GM12878 (cell line): ENCODE results near the gene MCUB. TPM values are rescaled to one million over a fixed set of nuclear protein-coding genes. Genes with fewer than 3 reads are reported as not detected.

Experiments
- ATAC-seq: fragments of 200-7000 bp; cut with Tn5 transposase; 3 replicates; pipeline ENCODE4 v1.9.1; 2020; ENCODE audit warnings: mild to moderate bottlenecking, moderate library complexity
- BruUV-seq: library from RNA; stranded (reverse); fragments of 400-500 nt; replicated peaks from 2 replicates; lab custom pipeline; 2021; lab: Mats Ljungman, UMichigan
- CTCF ChIA-PET: fragments of 300-600 bp; sonication (Branson Sonifier 250); formaldehyde crosslinking; extraction: SDS; loops from one replicate; lab custom pipeline; 2021; ENCODE audit warnings: inconsistent platforms; lab: Yijun Ruan, JAX
- POLR2A ChIA-PET: fragments of 350-600 bp; formaldehyde crosslinking; extraction: SDS; loops from one replicate; lab custom pipeline; 2021; ENCODE audit warnings: inconsistent platforms; lab: Charles Lee
- RAD21 ChIA-PET: fragments of 300-600 bp; sonication (Branson Sonifier 250); formaldehyde crosslinking; loops from one replicate; lab custom pipeline; 2023; ENCODE audit warnings: antibody characterized with exemption; ENCODE audit not compliant: unreplicated experiment; lab: Charles Lee
- SMC1A ChIA-PET: fragments of 300-600 bp; sonication (Branson Sonifier 250); formaldehyde crosslinking; loops from one replicate; lab custom pipeline; 2023; ENCODE audit not compliant: unreplicated experiment, uncharacterized antibody; lab: Charles Lee
- DNase-seq: peaks from one replicate; pipeline ENCODE4 v3.0.0-alpha.2; 2011; ENCODE audit warnings: low read depth, low spot score
- FAIRE-seq: peaks from 3 replicates; lab custom pipeline; 2011; peaks lifted over from hg19 to GRCh38; lab: Jason Lieb, UNC
- H2AFZ ChIP-seq: 2 replicates; pipeline ENCODE4 v1.6.0; 2011; ENCODE audit warnings: low read depth, low read length, control low read depth; ENCODE audit not compliant: control insufficient read depth
- H3K27ac ChIP-seq: 2 replicates; pipeline ENCODE4 v1.5.1; 2011; ENCODE audit warnings: control low read depth; ENCODE audit not compliant: control insufficient read depth, insufficient read depth
- H3K27me3 ChIP-seq, 2 experiments: replicated peaks in 1 of 2; 2 replicates each; pipeline versions ENCODE4 v1.6.0 to v1.6.1; 2011; ENCODE audit warnings: low read length in 1 of 2; ENCODE audit not compliant: control insufficient read depth in 2 of 2, insufficient read depth in 2 of 2
- H3K36me3 ChIP-seq, 2 experiments: 2 replicates each; pipeline ENCODE4 v1.5.1; 2011; ENCODE audit warnings: low read length in 1 of 2; ENCODE audit not compliant: control insufficient read depth in 2 of 2, insufficient read depth in 2 of 2
- H3K4me1 ChIP-seq: 2 replicates; pipeline ENCODE4 v1.6.1; 2011; ENCODE audit warnings: mild to moderate bottlenecking, low read length, moderate library complexity, mixed read lengths; ENCODE audit not compliant: control insufficient read depth, insufficient read depth
- H3K4me2 ChIP-seq: 2 replicates; pipeline ENCODE4 v1.6.0; 2011; ENCODE audit warnings: control low read depth; ENCODE audit not compliant: control insufficient read depth, insufficient read depth
- H3K4me3 ChIP-seq: fragments of 200-600 bp; sonication (generic); 2 replicates; pipeline ENCODE4 v1.5.1; 2016
- H3K79me2 ChIP-seq: 2 replicates; pipeline ENCODE4 v1.6.0; 2011; ENCODE audit warnings: low read length; ENCODE audit not compliant: control insufficient read depth, insufficient read depth
- H3K9ac ChIP-seq: 2 replicates; pipeline ENCODE4 v1.8.0; 2011; ENCODE audit warnings: low read length, control low read depth, mixed read lengths; ENCODE audit not compliant: control insufficient read depth, insufficient read depth
- H3K9me3 ChIP-seq: replicated peaks from 3 replicates; pipeline ENCODE4 v1.5.1; 2011; ENCODE audit warnings: mild to moderate bottlenecking, low read length; ENCODE audit not compliant: control insufficient read depth, insufficient read depth
- H4K20me1 ChIP-seq: 2 replicates; pipeline ENCODE4 v1.6.0; 2011; ENCODE audit not compliant: control insufficient read depth, insufficient read depth
- BCL11A ChIP-seq: IDR thresholded peaks from 2 replicates; pipeline ENCODE4 v1.6.1; 2011; ENCODE audit warnings: low read depth, low read length
- BRCA1 ChIP-seq: IDR thresholded peaks from 2 replicates; pipeline ENCODE4 v1.6.1; 2011; ENCODE audit warnings: low read depth, low read length, improper control_type of control experiment
- LARP7 ChIP-seq: fragments of 450-650 bp; IDR thresholded peaks from 2 replicates; pipeline ENCODE4 v1.6.1; 2017; ENCODE audit warnings: mild to moderate bottlenecking
- PAX8 ChIP-seq: fragments of 450-650 bp; IDR thresholded peaks from 2 replicates; pipeline ENCODE4 v1.6.1; 2017; ENCODE audit warnings: mild to moderate bottlenecking, moderate library complexity
- SMAD5 ChIP-seq: IDR thresholded peaks from 2 replicates; pipeline ENCODE4 v1.6.1; 2016; ENCODE audit warnings: antibody characterized with exemption, low read depth
- ZNF207 ChIP-seq: fragments of 450-650 bp; IDR thresholded peaks from 2 replicates; pipeline ENCODE4 v1.6.1; 2014; ENCODE audit warnings: antibody characterized with exemption, mild to moderate bottlenecking, borderline replicate concordance
- ZSCAN29 ChIP-seq: fragments of 450-650 bp; IDR thresholded peaks from 2 replicates; pipeline ENCODE4 v1.6.1; 2017; ENCODE audit warnings: mild to moderate bottlenecking, moderate library complexity
- WGBS: methylation state at CpG from one replicate; pipeline ENCODE4 v1.1.6; 2016; ENCODE audit warnings: low lambda C conversion rate; ENCODE audit not compliant: insufficient replicate concordance, insufficient coverage; ENCODE audit errors: missing lambda C conversion rate; 5-methylcytosine and 5-hydroxymethylcytosine counted together
- in situ Hi-C: fragments of 300-500 bp; cut with MboI; formaldehyde crosslinking; loops from 9 replicates; pipeline ENCODE4 v1.14.3; 2018; ENCODE audit warnings: mixed read lengths
- intact Hi-C: fragments of 100-400 bp; cut with micrococcal nuclease; formaldehyde crosslinking; loops from one replicate; pipeline ENCODE4 v1.14.2; 2022; ENCODE audit not compliant: unreplicated experiment
- polyA plus RNA-seq, 11 experiments: library from polyadenylated mRNA; depleted of rRNA in 4 of 11; unstranded in 6 of 11; stranded (reverse) in 5 of 11; fragments of >200 nt; fragmentation: Nextera tagmentation in 4 of 11; fragmentation: Illumina TruSeq in 1 of 11; extraction: Ambion mirVana in 4 of 11; extraction: Trizol in 1 of 11; gene quantifications; 1 replicate in 1 of 11; 2 replicates in 10 of 11; pipeline versions ENCODE4 v1.2.1 to v1.2.3, GENCODE V29; 2011 to 2016; ENCODE audit warnings: inconsistent platforms in 2 of 11, missing spikeins in 2 of 11, low read depth in 1 of 11
- total RNA-seq, 4 experiments: library from RNA; depleted of rRNA in 3 of 4; stranded (reverse); fragments of >200 nt in 3 of 4; fragmentation: Illumina TruSeq in 1 of 4; extraction: Trizol in 1 of 4; gene quantifications; 2 replicates each; pipeline versions ENCODE4 v1.2.1 to v1.2.3, GENCODE V29; 2013 to 2021
- TF ChIP-seq, protein P1 (sequence below): fragments of 450-650 bp; IDR thresholded peaks from 2 replicates; pipeline ENCODE4 v1.6.1; 2016; ENCODE audit warnings: mild to moderate bottlenecking
- TF ChIP-seq, protein P2 (sequence below): IDR thresholded peaks from 2 replicates; pipeline ENCODE4 v1.6.1; 2012; ENCODE audit warnings: low read length, inconsistent platforms

MCUB gene
- total and polyA plus RNA-seq, 10 of the 15 experiments (the other 5 are each of a cell fraction or from before 2014, with no cell fraction given), result 4.7 to 63.7 (median 39.4) TPM

DNA sequence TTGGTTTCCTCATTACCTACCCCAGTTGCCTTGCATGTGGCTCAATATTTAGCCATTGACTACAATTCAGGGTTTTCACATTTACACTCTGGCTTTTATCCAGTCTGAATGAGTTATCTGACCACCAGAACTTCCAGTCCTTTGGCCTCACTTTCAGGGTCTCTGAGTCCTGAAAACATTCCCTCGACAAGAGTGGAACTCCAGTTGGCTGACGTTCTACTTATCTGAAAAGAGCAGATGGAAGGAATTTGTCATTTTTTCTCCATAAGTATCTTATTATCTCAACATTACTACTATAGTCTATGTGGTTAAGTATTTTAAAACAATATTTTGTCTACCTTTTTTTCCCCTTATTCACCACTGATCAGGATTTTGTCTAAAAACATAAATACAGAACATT, 148.4 kb downstream of the MCUB start:
- Histone ChIP-seq H3K9me3 (no peaks in the 10 kb centered on the region), H4K20me1 (no peaks in the 10 kb centered on the region), H3K4me2 (peak overlapping the region; percentile 39), H3K4me1 (peaks cover 5% of the 10 kb centered on the region; the same call in 1 of the 2 replicates), H3K9ac (no peak overlapping the region), H3K27me3 (no peaks in the 10 kb centered on the region), H3K27ac (no peak overlapping the region), H2AFZ (no peak overlapping the region), H3K4me3 (no peak overlapping the region), H3K79me2 (no peaks in the 10 kb centered on the region), H3K36me3 (0 out of 4 replicates have a peak, but pooled peaks cover 0 to 2% of the 10 kb centered on the region in 2 experiments)
- ATAC-seq (no peak), DNase-seq (no peak), FAIRE-seq (no peak)
- SMC1A ChIA-PET, result interaction anchor here (1.2 kb wide), 1 partner anchor 136 kb away, joined by 3 read pairs; no protein-coding TSS in a partner anchor
- intact Hi-C loops (loop anchor here (10.0 kb wide), 1 partner anchor 266 kb away; no protein-coding TSS in a partner anchor), in situ Hi-C loops (no loop called here)
- BruUV-seq, result no TSS peak
- POLR2A ChIA-PET, result interaction anchor here (0.6 kb wide), 1 partner anchor 262 kb away, joined by 6 read pairs; no protein-coding TSS in a partner anchor
- WGBS, result 100% methylated on average over 2 of the region's 2 CpGs
- CTCF ChIA-PET, result interaction anchor here (0.7 to 1.1 kb wide), 2 partner anchors 95 to 118 kb away, joined by 3 read pairs; no protein-coding TSS in a partner anchor
- no peak for TF ChIP-seq BCL11A
- no peak for TF ChIP-seq PAX8
- no peak for TF ChIP-seq ZNF207
- no peak for TF ChIP-seq ZSCAN29
- no peak for TF ChIP-seq BRCA1
- no peak for TF ChIP-seq LARP7
- TF ChIP-seq, protein P1, sequence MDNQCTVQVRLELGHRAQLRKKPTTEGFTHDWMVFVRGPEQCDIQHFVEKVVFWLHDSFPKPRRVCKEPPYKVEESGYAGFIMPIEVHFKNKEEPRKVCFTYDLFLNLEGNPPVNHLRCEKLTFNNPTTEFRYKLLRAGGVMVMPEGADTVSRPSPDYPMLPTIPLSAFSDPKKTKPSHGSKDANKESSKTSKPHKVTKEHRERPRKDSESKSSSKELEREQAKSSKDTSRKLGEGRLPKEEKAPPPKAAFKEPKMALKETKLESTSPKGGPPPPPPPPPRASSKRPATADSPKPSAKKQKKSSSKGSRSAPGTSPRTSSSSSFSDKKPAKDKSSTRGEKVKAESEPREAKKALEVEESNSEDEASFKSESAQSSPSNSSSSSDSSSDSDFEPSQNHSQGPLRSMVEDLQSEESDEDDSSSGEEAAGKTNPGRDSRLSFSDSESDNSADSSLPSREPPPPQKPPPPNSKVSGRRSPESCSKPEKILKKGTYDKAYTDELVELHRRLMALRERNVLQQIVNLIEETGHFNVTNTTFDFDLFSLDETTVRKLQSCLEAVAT, result no peak
- TF ChIP-seq, protein P2, sequence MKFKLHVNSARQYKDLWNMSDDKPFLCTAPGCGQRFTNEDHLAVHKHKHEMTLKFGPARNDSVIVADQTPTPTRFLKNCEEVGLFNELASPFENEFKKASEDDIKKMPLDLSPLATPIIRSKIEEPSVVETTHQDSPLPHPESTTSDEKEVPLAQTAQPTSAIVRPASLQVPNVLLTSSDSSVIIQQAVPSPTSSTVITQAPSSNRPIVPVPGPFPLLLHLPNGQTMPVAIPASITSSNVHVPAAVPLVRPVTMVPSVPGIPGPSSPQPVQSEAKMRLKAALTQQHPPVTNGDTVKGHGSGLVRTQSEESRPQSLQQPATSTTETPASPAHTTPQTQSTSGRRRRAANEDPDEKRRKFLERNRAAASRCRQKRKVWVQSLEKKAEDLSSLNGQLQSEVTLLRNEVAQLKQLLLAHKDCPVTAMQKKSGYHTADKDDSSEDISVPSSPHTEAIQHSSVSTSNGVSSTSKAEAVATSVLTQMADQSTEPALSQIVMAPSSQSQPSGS, result no peak
- no peak for TF ChIP-seq SMAD5
- RAD21 ChIA-PET, result interaction anchor here (1.0 to 1.2 kb wide), 2 partner anchors 9 to 146 kb away, joined by 3 read pairs; no protein-coding TSS in a partner anchor
